Measurements from ENCODE around the gene OR1A1.

GRCh38 chr17:3256575-3256974 lies 49.1 kb downstream of the OR1A1 start:
- TF ChIP-seq CTCF (IDR thresholded peaks at IDR 0.05) = no peak
- TF ChIP-seq POLR2A (IDR thresholded peaks at IDR 0.05) = no peak
- no peak for TF ChIP-seq POLR2AphosphoS5 (IDR thresholded peaks at IDR 0.05; ENCODE audit: insufficient read depth in 1 of 2, low read depth in 1 of 2)

Measured in vagina (tissue), 2 donors.